Measurements from ENCODE around the gene LYRM9.
"Not testable (repeated sequence)": the region's sequence is repeated elsewhere in the genome, so short reads cannot be mapped to it uniquely, and the experiment has no call there.

LYRM9 gene

GRCh38 chr17:27872776-27873175 is 20.4 kb downstream of the LYRM9 start:
- no peak for DNase-seq

DNA sequence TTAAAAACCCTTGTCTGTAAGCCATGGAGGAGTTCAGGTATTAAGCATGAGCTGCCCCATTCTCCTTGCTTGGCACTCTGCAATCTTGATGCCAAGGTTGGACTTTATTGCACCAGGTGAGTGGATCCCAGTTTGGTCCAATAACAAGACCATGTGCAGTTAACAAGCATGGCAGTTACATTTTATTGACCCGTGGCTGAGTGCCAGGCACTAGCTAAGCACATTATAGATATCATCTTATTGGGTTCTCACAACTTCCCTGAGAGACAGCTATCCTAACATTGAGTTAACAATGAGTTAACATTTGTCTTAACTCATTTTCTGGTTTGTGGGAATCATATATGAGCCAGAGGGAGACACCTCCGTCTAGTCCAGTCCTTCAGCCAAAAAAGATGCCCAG is 21.8 kb downstream of the LYRM9 start:
- no peak for DNase-seq

GRCh38 chr17:27870345-27870744 is 22.8 kb downstream of the LYRM9 start:
- DNase-seq: no peak

DNA sequence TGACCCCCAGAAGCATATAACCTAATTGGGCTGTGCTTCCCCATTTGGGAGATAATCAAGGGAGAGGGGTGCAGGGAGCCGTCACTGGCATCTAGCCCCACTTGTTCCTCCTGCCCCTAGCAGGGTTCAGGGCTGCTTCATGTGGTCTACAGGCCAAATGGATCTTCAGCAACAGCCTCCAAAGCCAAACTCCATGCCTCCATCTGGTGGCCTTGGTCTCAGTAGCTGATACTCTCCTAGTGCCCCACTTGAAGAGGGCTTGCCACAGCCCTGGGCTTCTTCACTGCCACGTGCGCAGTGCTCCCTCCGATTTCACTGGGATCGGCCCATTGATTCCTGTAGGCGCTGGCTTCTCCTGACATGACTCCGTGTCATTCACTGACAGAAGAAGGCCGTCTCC is 24.6 kb downstream of the LYRM9 start:
- DNase-seq: no peak

GRCh38 chr17:27862840-27863239 is 30.3 kb downstream of the LYRM9 start:
- DNase-seq: no peak

DNA sequence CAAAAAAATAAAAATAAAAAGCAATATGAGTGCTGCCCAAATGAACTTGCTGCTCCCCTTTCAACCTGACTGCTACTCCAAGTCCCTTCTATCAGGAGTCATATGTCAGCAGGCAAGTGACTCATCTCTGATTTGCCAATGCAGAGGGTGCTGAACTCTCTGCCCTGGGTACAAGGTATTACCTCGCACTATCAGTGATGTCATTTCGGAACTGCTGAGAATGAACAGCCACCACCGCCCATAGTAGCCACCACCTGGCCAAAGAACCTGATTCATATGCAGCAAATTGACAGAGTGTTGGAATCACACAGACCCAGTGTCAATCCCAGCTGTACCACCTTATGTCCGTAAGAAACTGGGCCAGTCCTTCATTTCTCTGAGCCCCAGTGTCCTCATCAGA is 31.2 kb downstream of the LYRM9 start:
- DNase-seq: no peak

- no peak for DNase-seq
Measured at GRCh38 chr17:27860971-27861664, 32.0 kb downstream of the LYRM9 start.

- no peak for DNase-seq
Measured at GRCh38 chr17:27858621-27859305, 34.4 kb downstream of the LYRM9 start.

- DNase-seq: no peak
Measured at GRCh38 chr17:27856676-27857432, 36.3 kb downstream of the LYRM9 start.

GRCh38 chr17:27855454-27855853 is 37.7 kb downstream of the LYRM9 start:
- no peak for DNase-seq

- no peak for DNase-seq
Measured at GRCh38 chr17:27854163-27854562, 39.0 kb downstream of the LYRM9 start.

- DNase-seq: no peak
Measured at GRCh38 chr17:27853091-27853490, 40.1 kb downstream of the LYRM9 start.

DNA sequence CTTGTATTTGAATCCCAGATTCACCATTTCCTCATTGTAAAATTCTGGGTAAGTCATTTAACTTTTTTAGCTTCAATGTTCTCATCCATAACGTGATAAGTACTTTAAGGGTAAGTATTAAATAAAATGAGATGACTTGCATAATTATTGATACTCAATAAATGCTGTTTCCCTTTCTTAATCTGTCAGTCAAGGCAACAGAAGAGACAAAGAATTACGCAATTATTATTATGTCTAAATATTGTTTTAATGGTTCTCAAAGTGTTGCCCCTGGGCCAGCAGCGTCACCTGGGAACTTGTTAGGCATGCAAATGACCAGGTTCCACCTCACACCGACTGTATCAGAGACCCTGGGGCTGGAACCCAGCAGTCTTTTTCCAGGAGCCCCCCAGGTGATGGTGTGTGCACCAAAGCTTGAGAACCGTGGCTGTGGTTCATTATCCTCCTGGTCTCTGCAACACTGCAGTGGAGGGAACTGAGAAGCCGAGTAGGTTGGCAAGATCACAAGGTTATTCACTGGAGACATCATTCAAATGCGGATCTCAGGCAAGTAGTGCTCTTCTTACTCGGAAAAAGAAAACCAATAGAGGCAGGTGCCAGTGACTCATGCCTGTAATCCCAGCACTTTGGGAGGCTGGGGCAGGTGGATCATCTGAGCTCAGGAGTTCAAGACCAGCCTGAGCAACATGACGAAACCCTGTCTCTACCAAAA is 43.5 kb downstream of the LYRM9 start:
- DNase-seq: no peak

DNA sequence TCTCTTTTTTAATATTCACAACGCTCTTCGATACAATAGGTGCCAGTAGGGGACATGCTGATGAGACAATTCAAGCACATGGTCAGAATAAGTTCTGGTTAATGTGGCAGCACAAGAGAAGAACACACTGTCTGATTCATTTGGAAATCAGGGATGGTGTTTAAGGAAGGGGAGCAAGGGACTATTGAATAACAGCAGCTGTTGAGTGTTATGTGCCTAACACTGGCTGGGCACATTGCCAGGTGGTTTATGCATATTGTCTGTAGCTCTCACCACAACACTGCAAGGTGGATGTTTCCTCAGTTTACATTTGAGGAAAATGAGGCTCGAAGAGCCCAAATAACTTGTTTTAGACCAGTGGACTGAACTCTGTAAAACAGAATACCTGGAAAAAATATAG is 44.2 kb downstream of the LYRM9 start:
- no peak for DNase-seq

DNA sequence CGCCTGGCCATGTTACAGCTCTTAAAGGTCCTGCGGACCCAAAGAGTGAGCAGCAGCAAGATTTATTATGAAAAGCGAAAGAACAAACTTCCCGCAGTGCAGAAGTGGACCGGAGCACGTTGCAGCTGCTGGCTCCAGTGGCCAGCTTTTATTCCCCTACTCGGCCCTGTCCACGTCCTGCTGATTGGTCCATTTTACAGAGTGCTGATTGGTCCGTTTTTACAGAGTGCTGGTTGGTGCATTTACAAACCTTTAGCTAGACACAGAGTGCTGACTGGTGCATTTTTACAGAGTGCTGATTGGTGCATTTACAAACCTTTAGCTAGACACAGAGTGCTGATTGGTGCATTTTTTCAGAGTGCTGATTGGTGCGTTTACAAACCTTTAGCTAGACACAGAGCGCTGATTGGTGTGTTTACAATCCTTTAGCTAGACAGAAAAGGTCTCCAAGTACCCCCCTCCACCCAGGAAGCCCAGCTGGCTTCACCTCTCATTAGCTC is 46.3 kb downstream of the LYRM9 start:
- not testable (repeated sequence) for DNase-seq

GRCh38 chr17:27846042-27846655 is 47.0 kb downstream of the LYRM9 start:
- DNase-seq: peak; percentile 19

DNA sequence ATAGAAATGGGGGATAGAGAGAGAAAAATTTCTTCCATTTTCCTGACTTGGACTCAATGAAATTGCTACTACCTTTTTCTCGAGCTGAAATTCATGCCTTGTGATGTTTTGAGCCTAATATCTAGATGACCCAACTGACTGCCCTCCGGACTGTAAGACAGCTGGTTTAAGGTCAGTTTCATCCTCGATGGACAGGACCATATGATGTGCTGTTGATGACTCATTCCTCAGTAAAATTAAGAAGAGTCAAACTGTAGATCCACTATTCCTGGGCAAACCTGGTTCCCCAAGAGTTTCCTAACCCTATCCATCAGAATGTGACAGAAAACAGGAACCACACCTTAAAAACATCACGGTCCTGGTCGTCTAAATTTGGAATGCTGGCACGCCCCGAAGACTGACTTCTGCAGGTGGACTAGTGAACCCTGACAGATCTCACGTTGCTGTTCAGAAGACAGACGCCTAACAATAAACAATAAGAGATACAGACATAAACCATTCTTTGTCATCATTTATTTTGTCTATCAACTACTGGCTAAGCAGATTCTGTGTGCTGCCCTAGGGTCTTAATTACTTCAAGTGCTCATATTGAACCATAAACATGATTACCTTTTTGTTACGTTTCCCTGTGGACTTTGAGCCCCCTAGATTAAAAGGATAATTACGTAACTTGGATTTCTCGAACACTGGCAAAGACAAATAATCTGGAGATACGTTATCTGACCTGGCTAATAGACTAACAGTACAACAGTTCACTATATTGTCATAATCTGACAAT is 47.7 kb downstream of the LYRM9 start:
- DNase-seq: no peak

DNA sequence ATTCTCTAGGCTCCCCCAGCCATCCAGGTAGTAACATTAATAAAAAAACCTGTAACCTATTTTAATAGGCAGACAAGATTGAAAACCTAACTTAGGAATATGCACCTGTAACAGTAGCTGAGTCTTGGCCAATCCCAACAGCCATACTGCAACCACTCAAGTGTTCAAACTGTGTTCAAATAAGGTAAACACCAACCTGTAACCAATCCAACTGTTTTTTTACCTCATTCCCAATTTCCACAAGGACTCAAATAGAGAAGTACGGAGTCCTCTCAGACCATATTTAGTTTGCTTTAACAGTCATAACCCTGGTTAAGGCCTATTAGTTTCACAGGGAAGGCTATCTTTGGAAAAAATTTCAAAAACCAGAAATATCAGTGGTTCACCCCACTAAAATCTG is 52.5 kb downstream of the LYRM9 start:
- no peak for DNase-seq

DNA sequence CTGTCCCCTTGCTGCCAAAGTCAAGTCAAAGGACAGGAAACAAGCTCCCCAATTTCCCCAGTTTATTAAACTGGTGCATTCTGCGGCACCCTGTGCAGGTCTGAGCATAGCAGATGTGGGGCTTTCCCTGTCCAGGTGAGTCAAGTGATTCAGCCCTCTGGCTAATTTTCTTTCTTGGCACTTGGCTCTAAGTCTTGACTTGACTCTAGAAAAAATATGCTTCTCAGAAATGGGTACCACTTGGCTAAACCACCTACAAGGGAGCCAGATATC is 52.8 kb downstream of the LYRM9 start:
- not testable (repeated sequence) for DNase-seq

GRCh38 chr17:27839571-27840405 is 53.4 kb downstream of the LYRM9 start:
- DNase-seq: not testable (repeated sequence)

GRCh38 chr17:27838607-27839006 is 54.6 kb downstream of the LYRM9 start:
- DNase-seq: not testable (repeated sequence)

All from stimulated activated CD4-positive, alpha-beta T cell treated with anti-CD3 and anti-CD28 coated beads, Interleukin-4, amount 100 ng/mL, for 24 hours (primary cell).